Peyer's patch (tissue), 4 donors: ENCODE data around the gene DHPS.

Source experiments
- POLR2A ChIP-seq, 2 donors: fragments of 450-650 bp; IDR thresholded peaks; one replicate each; pipeline ENCODE4 v1.5.1; 2017; ENCODE audit warnings: antibody characterized with exemption in 2 of 2, mild to moderate bottlenecking in 2 of 2, moderate library complexity in 2 of 2
- TF ChIP-seq, protein P1 (sequence below), 6 experiments: fragments of 450-650 bp in 4 of 6; fragments of 200-600 bp in 2 of 6; sonication (generic) in 1 of 6; IDR thresholded peaks; one replicate each; pipeline ENCODE4 v1.5.1; 2017 to 2019; ENCODE audit warnings: antibody characterized with exemption in 6 of 6, mild to moderate bottlenecking in 3 of 6, moderate library complexity in 1 of 6

GRCh38 chr19:12708641-12709040, 27.0 kb upstream of the DHPS start:
- TF ChIP-seq, protein P1, sequence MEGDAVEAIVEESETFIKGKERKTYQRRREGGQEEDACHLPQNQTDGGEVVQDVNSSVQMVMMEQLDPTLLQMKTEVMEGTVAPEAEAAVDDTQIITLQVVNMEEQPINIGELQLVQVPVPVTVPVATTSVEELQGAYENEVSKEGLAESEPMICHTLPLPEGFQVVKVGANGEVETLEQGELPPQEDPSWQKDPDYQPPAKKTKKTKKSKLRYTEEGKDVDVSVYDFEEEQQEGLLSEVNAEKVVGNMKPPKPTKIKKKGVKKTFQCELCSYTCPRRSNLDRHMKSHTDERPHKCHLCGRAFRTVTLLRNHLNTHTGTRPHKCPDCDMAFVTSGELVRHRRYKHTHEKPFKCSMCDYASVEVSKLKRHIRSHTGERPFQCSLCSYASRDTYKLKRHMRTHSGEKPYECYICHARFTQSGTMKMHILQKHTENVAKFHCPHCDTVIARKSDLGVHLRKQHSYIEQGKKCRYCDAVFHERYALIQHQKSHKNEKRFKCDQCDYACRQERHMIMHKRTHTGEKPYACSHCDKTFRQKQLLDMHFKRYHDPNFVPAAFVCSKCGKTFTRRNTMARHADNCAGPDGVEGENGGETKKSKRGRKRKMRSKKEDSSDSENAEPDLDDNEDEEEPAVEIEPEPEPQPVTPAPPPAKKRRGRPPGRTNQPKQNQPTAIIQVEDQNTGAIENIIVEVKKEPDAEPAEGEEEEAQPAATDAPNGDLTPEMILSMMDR (IDR thresholded peaks at IDR 0.05): no peak
- no peak for TF ChIP-seq POLR2A (IDR thresholded peaks at IDR 0.05)
